ENCODE results near the gene ACAA2. TPM values are rescaled to one million over a fixed set of nuclear protein-coding genes. Genes with fewer than 3 reads are reported as not detected.

The ACAA2 gene
- total RNA-seq: 10 to 100 TPM; 22.3 to 47.9 (median 32.5) TPM
- 10 to 100 TPM; 20.3 to 53.0 TPM for polyA plus RNA-seq

GRCh38 chr18:49813319-49814146, at the start of gene ACAA2:
TSS of gene ACAA2 (minus strand) at chr18:49813533. CDS start at chr18:49813484, 49 bp downstream.
- Histone ChIP-seq H3K4me1 (peaks cover 0 to 14% (median 0%) of the 10 kb centered on the region in 3 donors), H3K4me3 (peak within 1 kb of the TSS; percentile 78 to 83 (median 80)), H3K27me3 (no peaks in the 10 kb centered on the region), H3K9me3 (no peaks in the 10 kb centered on the region), H3K36me3 (no peaks in the 10 kb centered on the region), H3K27ac (peak within 1 kb of the TSS; percentile 93 to 99 (median 97))
- intact Hi-C loops (cut with DNase I): no loop called here
- DNase-seq: peak; percentile 82 to 97 (median 89)
- no peak for FAIRE-seq
- WGBS, 2 donors: 1% methylated on average over 55 to 74 of the region's 74 CpGs
- ATAC-seq: peak; percentile 92 to 97 (median 96)
- TF ChIP-seq CTCF (IDR thresholded peaks at IDR 0.05): no peak

GRCh38 chr18:49862656-49863385, 49.5 kb upstream of the ACAA2 start:
- no peak for TF ChIP-seq CTCF (IDR thresholded peaks at IDR 0.05)
- WGBS, 2 donors: 88 to 90% methylated on average over 13 of the region's 13 CpGs
- DNase-seq: no peak
- Histone ChIP-seq H3K4me1 (peaks cover 13 to 21% (median 15%) of the 10 kb centered on the region in 3 donors), H3K36me3 (no peaks in the 10 kb centered on the region), H3K27me3 (no peaks in the 10 kb centered on the region), H3K9me3 (no peaks in the 10 kb centered on the region), H3K4me3 (no peak overlapping the region), H3K27ac (no peak overlapping the region)
- no peak for FAIRE-seq
- no peak for ATAC-seq
- intact Hi-C loops (cut with DNase I): no loop called here

GRCh38 chr18:49861659-49862058, 48.3 kb upstream of the ACAA2 start:
- H3K9me3 ChIP-seq: no peaks in the 10 kb centered on the region
- FAIRE-seq (no peak), ATAC-seq (no peak), DNase-seq (no peak)
- no peaks in the 10 kb centered on the region for H3K27me3 ChIP-seq
- 81 to 83% methylated on average over 3 of the region's 3 CpGs for WGBS, 2 donors
- H3K27ac ChIP-seq: no peak overlapping the region
- TF ChIP-seq CTCF (IDR thresholded peaks at IDR 0.05): peak in 1 of 4 donors; percentile 9
- no peaks in the 10 kb centered on the region for H3K36me3 ChIP-seq
- H3K4me3 ChIP-seq: no peak overlapping the region
- H3K4me1 ChIP-seq: peaks cover 13 to 23% (median 15%) of the 10 kb centered on the region in 3 donors
- intact Hi-C loops (cut with DNase I): no loop called here

- H3K27ac ChIP-seq: peak overlapping the region; percentile 56 to 84 (median 74)
- no peak for FAIRE-seq
- DNase-seq: peak in 3 of 6 donors; percentile 17 to 40 (median 32)
Measured at GRCh38 chr18:49859725-49860124, 46.4 kb upstream of the ACAA2 start.

More at GRCh38 chr18:49859725-49860124, 46.4 kb upstream of the ACAA2 start:
- Histone ChIP-seq H3K4me3 (no peak overlapping the region), H3K27me3 (no peaks in the 10 kb centered on the region), H3K36me3 (no peaks in the 10 kb centered on the region), H3K9me3 (no peaks in the 10 kb centered on the region), H3K4me1 (peaks cover 13 to 23% (median 15%) of the 10 kb centered on the region in 3 donors)
- ATAC-seq: peak; percentile 35 to 46 (median 40)
- WGBS, 2 donors: 33 to 36% methylated on average over 12 of the region's 12 CpGs
- no peak for TF ChIP-seq CTCF (IDR thresholded peaks at IDR 0.05)
- intact Hi-C loops (cut with DNase I): loop anchor here in 2 of 3 donors (5.0 to 10.0 kb wide), 4 partner anchors 295 to 347 kb away; partner anchors contain the start of gene LIPG (in 1 of the 2)

Data from pancreas (tissue), 10 donors.